Measurements from ENCODE around the gene TRANK1.
"Not testable (repeated sequence)": the region's sequence is repeated elsewhere in the genome, so short reads cannot be mapped to it uniquely, and the experiment has no call there.

Gene TRANK1

GRCh38 chr3:36956155-36956554 lies 11.3 kb upstream of the TRANK1 start:
- no peak for DNase-seq

GRCh38 chr3:36954452-36955134 lies 9.7 kb upstream of the TRANK1 start:
- no peak for DNase-seq

DNA sequence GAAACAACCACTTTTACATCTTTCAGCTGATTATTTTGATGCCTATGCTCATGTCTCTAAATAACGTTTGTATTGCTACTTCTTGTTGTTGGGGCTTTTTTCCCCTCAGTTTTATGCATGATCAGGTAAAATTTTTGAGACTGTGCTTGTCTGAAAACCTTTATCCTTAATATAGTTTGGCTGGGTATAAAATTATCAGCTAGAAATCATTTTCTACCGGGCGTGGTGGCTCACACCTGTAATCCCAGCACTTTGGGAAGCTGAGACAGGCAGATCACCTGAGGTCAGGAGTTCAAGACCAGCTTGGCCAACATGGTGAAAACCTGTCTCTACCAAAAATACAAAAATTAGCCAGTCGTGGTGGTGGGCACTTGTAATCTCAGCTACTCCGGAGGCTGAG lies 3.0 kb upstream of the TRANK1 start:
- not testable (repeated sequence) for DNase-seq

DNA sequence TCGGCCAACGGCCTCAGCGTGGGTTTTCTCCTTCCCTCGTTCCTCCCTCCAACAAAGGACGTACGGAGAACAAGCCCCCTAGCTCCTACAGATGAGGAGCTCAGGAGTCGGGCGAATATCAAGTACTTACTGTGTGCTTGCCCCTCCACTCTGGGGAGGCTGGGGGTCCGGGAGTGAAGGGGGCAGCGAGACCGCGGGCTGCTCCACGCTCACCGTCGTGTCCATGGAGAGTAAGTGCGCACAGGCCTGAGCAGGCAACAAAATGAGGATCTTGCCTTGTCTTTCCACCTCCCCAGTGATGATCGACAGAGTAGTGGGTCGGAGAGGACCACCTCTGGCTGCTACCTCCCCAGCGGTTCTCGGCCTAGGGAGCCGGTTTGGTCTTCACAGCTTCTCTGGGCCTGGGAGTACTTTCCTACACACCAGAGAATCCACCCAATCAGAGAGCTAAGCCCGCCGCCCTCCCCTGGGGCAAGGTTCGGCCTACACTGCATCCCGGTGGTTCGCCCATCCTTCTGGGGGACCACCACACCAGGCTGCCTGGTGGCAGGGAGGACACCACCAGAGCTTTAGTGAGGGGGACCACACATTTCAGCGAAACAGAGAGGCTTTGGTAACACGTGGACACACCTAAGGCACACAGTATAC lies 603 bp upstream of the TRANK1 start:
- DNase-seq: no peak

DNA sequence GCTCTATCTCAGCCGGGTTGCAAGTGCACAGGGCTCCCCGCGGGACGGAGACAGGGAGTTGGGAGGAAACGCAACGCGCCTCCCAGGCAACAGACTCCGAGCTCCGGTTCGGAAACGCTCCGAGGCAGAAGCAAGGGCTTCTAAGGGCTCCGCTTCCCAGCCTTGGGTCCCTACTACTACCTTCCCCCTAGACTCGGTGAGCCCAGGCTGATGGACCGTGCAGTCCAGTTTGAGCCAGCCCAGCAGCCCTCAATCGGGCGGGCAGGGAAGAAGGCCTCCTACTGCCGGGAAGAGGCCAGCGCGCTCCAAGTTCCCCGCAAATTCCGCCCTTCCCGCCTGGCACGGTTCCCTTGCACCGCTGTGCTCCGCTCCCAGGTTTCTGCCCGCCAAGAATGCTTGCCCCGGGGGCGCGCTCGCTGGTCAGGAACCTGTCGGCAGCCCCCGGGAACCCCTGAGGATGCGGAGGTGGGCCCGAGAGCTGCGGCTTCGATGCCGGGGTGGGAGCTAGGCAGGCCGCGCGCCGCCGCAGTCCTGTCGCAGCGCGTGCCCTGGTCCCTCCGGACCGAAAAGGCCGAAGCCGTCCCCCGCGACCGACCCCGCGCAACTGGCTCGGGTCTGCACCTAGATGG lies 728 bp downstream of the TRANK1 start:
- DNase-seq: no peak

GRCh38 chr3:36943601-36944000 lies 1.3 kb downstream of the TRANK1 start:
- no peak for DNase-seq

- DNase-seq: no peak
Observed at GRCh38 chr3:36942638-36943248, 2.1 kb downstream of the TRANK1 start.

DNA sequence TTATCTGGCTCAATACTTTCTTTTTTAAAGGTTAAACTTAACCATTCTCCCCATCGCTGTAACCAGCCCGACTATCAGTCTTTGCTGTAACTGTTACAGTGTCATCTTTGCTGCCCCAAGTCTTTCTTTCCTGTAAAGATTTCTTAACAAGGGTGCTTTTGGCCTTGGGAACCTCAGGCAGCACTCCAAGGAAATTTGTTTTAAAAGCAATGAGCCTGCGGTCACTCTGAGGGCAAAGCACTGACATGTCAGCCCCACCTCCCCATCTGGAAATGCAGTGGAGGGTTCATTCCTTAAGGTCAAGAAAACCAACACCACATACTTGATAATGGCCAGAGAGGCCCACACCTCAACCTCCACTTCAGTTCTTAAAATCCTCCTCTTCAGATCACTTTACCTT lies 3.2 kb downstream of the TRANK1 start:
- DNase-seq: no peak

DNA sequence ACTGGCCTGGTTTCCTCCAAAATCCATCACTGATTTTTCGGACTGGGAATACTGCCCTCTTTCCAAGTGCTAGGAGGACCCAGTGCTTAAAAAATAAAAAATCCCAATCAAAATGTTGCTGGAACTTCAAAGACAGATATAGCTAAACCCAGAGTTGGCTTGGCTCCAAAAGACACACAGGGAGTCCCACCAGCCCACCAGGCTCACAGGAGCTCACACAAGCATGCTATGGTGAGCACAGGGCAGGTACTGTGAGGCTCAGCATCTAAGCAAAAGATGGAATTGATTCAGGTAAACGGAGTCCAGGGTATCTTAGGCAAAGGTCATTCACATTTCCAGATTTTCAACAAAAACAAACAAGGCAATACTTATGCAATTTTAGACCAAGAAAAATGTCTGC lies 3.7 kb downstream of the TRANK1 start:
- no peak for DNase-seq

DNA sequence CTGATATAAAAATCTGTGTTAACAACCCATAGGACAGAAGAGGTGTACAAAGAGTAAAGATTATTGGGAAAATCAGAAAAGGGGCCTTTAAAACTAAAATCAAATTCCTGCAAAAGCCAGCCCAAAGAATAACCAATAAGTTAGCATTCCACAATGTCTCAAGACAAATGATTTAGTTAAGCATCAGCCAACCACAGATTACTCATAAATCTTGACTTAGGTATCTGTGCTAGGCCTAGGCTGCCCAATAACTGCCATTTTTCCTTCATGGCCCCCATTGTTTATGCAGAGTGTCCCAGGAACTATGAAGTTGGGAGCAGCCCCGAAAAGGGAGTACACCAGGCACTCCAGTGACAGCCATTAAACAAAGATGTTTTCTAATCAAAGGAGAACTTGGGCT lies 7.4 kb downstream of the TRANK1 start:
- DNase-seq: no peak

- DNase-seq: no peak
Observed at GRCh38 chr3:36933540-36934296, 11.1 kb downstream of the TRANK1 start.

DNA sequence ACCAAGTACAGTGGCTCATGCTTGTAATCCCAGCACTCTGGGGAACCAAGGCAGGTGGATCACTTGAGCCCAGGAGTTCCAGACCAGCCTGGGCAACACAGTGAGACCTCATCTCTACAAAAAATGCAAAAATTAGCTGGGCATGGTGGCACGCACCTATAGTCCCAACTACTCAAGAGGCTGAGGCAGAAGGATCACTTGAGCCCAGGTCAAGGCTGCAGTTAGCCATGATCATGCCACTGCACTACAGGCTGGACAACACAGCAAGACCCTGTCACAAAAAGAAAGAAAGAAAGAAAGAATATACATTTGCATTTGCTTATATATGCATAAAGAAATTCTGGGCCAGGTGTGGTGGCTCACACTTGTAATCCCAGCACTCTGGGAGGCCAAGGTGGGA lies 13.4 kb downstream of the TRANK1 start:
- DNase-seq: not testable (repeated sequence)

DNA sequence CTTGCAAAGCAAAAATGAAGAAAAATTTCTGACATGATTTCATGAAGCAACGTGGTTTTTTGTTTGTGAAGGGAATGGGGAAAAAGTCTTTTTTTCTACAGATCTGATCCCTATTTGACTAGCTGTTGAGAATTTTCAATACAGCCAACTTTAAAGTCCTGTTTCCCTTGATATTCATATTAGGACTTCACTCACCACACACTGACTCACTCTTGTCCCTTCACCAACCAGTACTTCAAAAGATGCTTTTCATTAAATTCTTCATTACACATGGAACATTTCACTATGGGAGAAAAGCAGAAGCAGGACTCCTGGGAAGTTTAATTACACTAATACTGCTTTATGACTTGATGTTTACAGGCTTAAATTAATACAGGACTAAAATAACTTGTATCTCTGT lies 16.6 kb downstream of the TRANK1 start:
- DNase-seq: no peak

DNA sequence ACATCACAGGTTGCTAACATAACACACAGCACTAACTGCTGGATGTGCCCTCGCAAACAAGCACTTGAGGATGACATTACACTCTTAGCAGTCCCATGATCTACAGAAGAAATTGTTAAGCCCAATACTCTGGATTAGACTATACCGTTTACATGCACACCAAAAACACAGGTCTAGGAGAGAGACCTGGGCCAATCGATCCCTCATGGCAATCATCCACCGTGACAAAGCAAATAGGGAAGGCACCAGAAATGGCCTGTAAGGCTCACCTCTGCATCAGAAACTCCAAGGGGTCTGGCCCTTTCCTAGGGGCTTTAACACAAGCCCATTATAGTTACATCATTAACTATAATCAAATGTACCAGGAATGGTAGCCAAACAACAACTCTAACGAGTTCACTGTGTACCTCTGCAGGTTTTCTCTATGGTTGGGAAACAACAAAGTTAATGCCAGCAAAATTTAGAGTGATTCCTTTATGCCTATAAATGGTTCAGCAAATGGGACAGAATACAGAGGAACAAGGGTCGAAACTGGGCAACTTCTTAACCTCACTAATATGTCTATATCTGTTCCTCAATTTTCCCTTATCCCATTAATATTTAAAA lies 18.5 kb downstream of the TRANK1 start:
- DNase-seq: no peak

- no peak for DNase-seq
Observed at GRCh38 chr3:36924744-36925521, 19.9 kb downstream of the TRANK1 start.

DNA sequence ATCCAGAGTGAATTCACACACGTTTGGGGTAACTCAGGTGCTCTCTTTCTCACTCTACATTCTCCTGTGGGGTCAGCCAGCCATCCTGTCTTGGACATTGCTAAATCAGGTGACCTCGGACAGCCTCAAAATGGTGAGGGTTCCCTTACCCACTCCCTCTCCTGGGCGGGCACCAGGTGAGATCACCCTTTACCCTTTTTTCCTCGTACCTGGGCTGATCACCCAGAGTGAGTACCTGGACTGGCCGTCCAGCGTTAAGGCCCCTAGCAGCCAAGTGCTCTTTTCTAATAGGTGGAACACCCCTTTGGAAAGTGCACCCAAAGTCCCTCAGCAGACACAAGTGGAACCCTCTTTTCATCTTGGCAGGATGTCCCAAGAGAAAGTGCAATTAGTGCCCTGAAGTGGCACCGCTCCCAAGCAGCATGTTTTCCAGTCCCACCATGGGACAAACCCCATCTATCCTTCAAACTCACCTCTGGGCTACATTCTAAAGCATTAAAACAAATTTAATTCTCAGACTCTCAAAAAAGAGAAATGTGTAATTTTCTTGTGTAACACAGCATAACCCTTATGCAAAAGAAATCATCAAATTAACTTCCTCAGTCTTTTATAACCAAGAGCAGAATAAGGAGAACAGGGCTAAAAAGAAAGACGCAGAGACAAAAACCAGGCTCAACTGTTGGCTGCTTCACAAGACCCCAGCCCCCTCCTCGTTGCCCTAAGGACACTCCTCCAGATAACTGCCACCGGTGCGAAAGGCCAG lies 20.7 kb downstream of the TRANK1 start:
- DNase-seq: no peak

DNA sequence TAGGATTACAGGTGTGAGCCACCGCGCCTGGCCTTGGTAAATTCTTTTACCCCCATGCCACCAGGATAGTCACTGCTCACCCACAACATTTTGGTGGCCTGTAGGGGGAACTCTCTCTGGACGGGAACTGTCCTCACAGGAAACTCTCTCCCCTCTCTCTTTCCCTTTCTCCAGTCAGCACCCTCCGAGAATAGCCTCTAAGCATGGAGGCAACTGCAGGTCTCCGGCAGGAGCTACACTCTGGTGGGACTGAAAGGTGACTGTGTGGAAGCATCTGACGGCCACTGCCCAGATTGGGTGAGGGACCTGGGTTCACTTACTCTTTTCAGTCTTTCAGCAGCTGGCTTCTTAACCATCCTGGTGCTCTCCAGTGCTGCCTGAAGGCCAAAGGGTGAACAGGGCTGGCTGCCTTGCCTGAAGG lies 21.3 kb downstream of the TRANK1 start:
- DNase-seq: no peak

GRCh38 chr3:36920884-36921567 lies 23.8 kb downstream of the TRANK1 start:
- DNase-seq: no peak

GRCh38 chr3:36919439-36920160 lies 25.3 kb downstream of the TRANK1 start:
- DNase-seq: no peak

DNA sequence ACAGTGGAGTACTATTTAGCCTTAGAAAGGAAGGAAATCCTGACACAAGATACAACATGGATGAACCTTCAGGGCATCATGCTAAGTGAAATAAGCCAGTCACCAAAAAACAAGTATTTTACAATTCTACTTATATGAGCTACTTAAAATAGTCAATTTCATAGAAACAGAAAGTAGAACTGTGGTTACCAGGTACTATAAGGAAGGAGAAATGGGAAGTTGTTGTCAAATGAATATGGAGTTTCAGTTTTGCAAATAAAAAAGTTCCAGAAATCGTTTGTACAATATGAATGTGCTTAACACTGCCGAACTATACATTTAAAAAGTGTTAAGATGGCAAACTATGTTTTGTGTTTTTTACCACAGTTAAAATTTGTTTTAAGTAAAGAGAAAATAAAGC lies 26.8 kb downstream of the TRANK1 start:
- DNase-seq: no peak
